SK-N-SH (cell line): Measurements from ENCODE around the gene XRN1. TPM values are rescaled to one million over a fixed set of nuclear protein-coding genes. Genes with fewer than 3 reads are reported as not detected.

ENCODE experiments used
- CTCF ChIA-PET: fragments of 300-600, 350-600 bp; formaldehyde crosslinking; extraction: SDS; loops from one replicate; lab custom pipeline; 2021; lab: Yijun Ruan, JAX
- POLR2A ChIA-PET: fragments of 350-600 bp; sonication (Branson Sonifier 250); formaldehyde crosslinking; extraction: SDS; loops from one replicate; lab custom pipeline; 2020; ENCODE audit warnings: antibody characterized with exemption, inconsistent platforms; lab: Yijun Ruan, JAX
- DNase-seq: peaks from one replicate; pipeline ENCODE4 v3.0.0; 2012
- H2AFZ ChIP-seq: fragments of 200-600 bp; sonication (generic); 2 replicates; pipeline ENCODE4 v1.8.1; 2016; ENCODE audit warnings: antibody characterized with exemption, mild to moderate bottlenecking, low read depth
- H3F3A ChIP-seq: fragments of 200-600 bp; sonication (generic); replicated peaks from 2 replicates; pipeline ENCODE3; 2016; ENCODE audit warnings: antibody characterized with exemption, mild to moderate bottlenecking; ENCODE audit not compliant: insufficient read depth
- H3K27ac ChIP-seq, 2 experiments: fragments of 200-500 bp in 1 of 2; fragments of 200-600 bp in 1 of 2; sonication (Bioruptor generic) in 1 of 2; sonication (generic), shearing (Covaris generic) in 1 of 2; 2 replicates each; pipeline versions ENCODE4 v1.5.1 to v1.6.1; 2014 to 2016; ENCODE audit warnings: low read depth in 2 of 2, inconsistent platforms in 1 of 2, low read length in 1 of 2, mild to moderate bottlenecking in 1 of 2, mixed read lengths in 1 of 2
- H3K27me3 ChIP-seq: fragments of 200-600 bp; sonication (generic), shearing (Covaris generic); 2 replicates; pipeline ENCODE4 v1.6.1; 2016; ENCODE audit warnings: mixed run types; ENCODE audit not compliant: insufficient read depth
- H3K36me3 ChIP-seq, 2 experiments: fragments of 200-500 bp in 1 of 2; fragments of 200-600 bp in 1 of 2; sonication (Bioruptor generic) in 1 of 2; sonication (generic) in 1 of 2; replicated peaks in 1 of 2; 2 replicates each; pipeline versions ENCODE3 to v1.5.1; 2014 to 2016; ENCODE audit warnings: low read length in 1 of 2, mild to moderate bottlenecking in 1 of 2; ENCODE audit not compliant: insufficient read depth in 2 of 2, control insufficient read depth in 1 of 2
- H3K4me1 ChIP-seq, 2 experiments: fragments of 200-500 bp in 1 of 2; fragments of 200-600 bp in 1 of 2; sonication (Bioruptor generic) in 1 of 2; sonication (generic), shearing (Covaris generic) in 1 of 2; 2 replicates each; pipeline versions ENCODE4 v1.5.1 to v1.6.1; 2014 to 2016; ENCODE audit warnings: low read depth in 1 of 2, low read length in 1 of 2, mixed run types in 1 of 2; ENCODE audit not compliant: insufficient read depth in 2 of 2, control insufficient read depth in 1 of 2
- H3K4me2 ChIP-seq: fragments of 200-600 bp; sonication (generic), shearing (Covaris generic); 2 replicates; pipeline ENCODE4 v1.6.1; 2017; ENCODE audit warnings: mixed run types
- H3K4me3 ChIP-seq, 2 experiments: fragments of 200-500 bp in 1 of 2; fragments of 200-600 bp in 1 of 2; sonication (Bioruptor generic) in 1 of 2; sonication (generic), shearing (Covaris generic) in 1 of 2; 2 replicates each; pipeline versions ENCODE4 v1.5.1 to v1.8.1; 2014 to 2016; ENCODE audit warnings: low read depth in 2 of 2, inconsistent platforms in 1 of 2, low read length in 1 of 2, mild to moderate bottlenecking in 1 of 2, mixed read lengths in 1 of 2, moderate library complexity in 1 of 2
- H3K79me2 ChIP-seq: fragments of 200-600 bp; sonication (generic); 2 replicates; pipeline ENCODE4 v1.8.1; 2017; ENCODE audit warnings: mild to moderate bottlenecking; ENCODE audit not compliant: insufficient read depth
- H3K9ac ChIP-seq: fragments of 200-600 bp; sonication (generic); 2 replicates; pipeline ENCODE4 v1.6.1; 2017; ENCODE audit warnings: mixed run types
- H3K9me2 ChIP-seq: fragments of 200-600 bp; sonication (generic); 2 replicates; pipeline ENCODE4 v1.6.1; 2017; ENCODE audit warnings: mixed run types
- H3K9me3 ChIP-seq: fragments of 200-600 bp; sonication (generic); 2 replicates; pipeline ENCODE4 v1.6.1; 2017; ENCODE audit warnings: mixed run types, mild to moderate bottlenecking, moderate library complexity
- H4K20me1 ChIP-seq: fragments of 200-600 bp; sonication (generic); 2 replicates; pipeline ENCODE4 v1.6.1; 2017; ENCODE audit warnings: mild to moderate bottlenecking, mixed run types; ENCODE audit not compliant: insufficient read depth
- CTCF ChIP-seq: fragments of 200-600 bp; sonication (generic); IDR thresholded peaks from 2 replicates; pipeline ENCODE4 v1.6.1; 2017; ENCODE audit warnings: antibody characterized with exemption, mild to moderate bottlenecking, moderate library complexity
- IRF3 ChIP-seq: fragments of 150-350 bp; IDR thresholded peaks from 2 replicates; pipeline ENCODE4 v1.6.1; 2016; ENCODE audit warnings: mild to moderate bottlenecking, low read depth, low read length
- MAX ChIP-seq: IDR thresholded peaks from 2 replicates; pipeline ENCODE4 v1.4.0; 2012; ENCODE audit warnings: low read depth
- MEF2A ChIP-seq: IDR thresholded peaks from 2 replicates; pipeline ENCODE4 v1.4.0; 2012; ENCODE audit warnings: low read depth, borderline replicate concordance
- MXI1 ChIP-seq: IDR thresholded peaks from 2 replicates; pipeline ENCODE4 v1.6.1; 2012; ENCODE audit warnings: mild to moderate bottlenecking, low read depth, low read length, improper control_type of control experiment
- NFIC ChIP-seq: IDR thresholded peaks from 2 replicates; pipeline ENCODE4 v1.4.0; 2012; ENCODE audit warnings: borderline replicate concordance
- PBX3 ChIP-seq: IDR thresholded peaks from 2 replicates; pipeline ENCODE4; 2012
- POLR2AphosphoS5 ChIP-seq: IDR thresholded peaks from 2 replicates; pipeline ENCODE4 v1.6.1; 2012; ENCODE audit warnings: low read depth, low read length
- RAD21 ChIP-seq: IDR thresholded peaks from 2 replicates; pipeline ENCODE4 v1.6.1; 2012; ENCODE audit warnings: mild to moderate bottlenecking, low read length
- RCOR1 ChIP-seq: fragments of 150-350 bp; IDR thresholded peaks from 2 replicates; pipeline ENCODE4 v1.6.1; 2017; ENCODE audit warnings: antibody characterized with exemption, low read length
- RFX5 ChIP-seq: IDR thresholded peaks from 2 replicates; pipeline ENCODE4 v1.6.1; 2012; ENCODE audit warnings: mild to moderate bottlenecking, improper control_type of control experiment, low read length
- SIN3A ChIP-seq: IDR thresholded peaks from 2 replicates; pipeline ENCODE4 v1.6.1; 2012; ENCODE audit warnings: low read depth, mild to moderate bottlenecking, low read length, moderate library complexity, borderline replicate concordance
- SMC3 ChIP-seq: IDR thresholded peaks from 2 replicates; pipeline ENCODE4 v1.6.1; 2012; ENCODE audit warnings: low read depth, low read length, improper control_type of control experiment
- USF2 ChIP-seq: fragments of 150-350 bp; IDR thresholded peaks from 2 replicates; pipeline ENCODE4 v1.6.1; 2017; ENCODE audit warnings: antibody characterized with exemption, low read length, low read depth, borderline replicate concordance
- WGBS: methylation state at CpG from one replicate; pipeline ENCODE4 v1.1.6; 2017; ENCODE audit warnings: low lambda C conversion rate; 5-methylcytosine and 5-hydroxymethylcytosine counted together
- polyA plus RNA-seq, 3 experiments: library from polyadenylated mRNA; depleted of rRNA; stranded (reverse); fragments of >200 nt; gene quantifications; 2 replicates each; pipeline ENCODE4 v1.2.3, GENCODE V29; 2012

XRN1 gene
- polyA plus RNA-seq, 1 of the 3 experiments (the other 2 are of a cell fraction) = 2.7 TPM

- Histone ChIP-seq H3K4me1 (no peaks in the 10 kb centered on the region), H3K27ac (no peak overlapping the region), H3K9me3 (no peaks in the 10 kb centered on the region), H3K9me2 (no peaks in the 10 kb centered on the region), H3K79me2 (no peaks in the 10 kb centered on the region), H3K4me3 (no peak overlapping the region), H3K9ac (no peak overlapping the region), H3K4me2 (no peak overlapping the region), H4K20me1 (no peaks in the 10 kb centered on the region), H2AFZ (no peak overlapping the region), H3K36me3 (no peaks in the 10 kb centered on the region), H3F3A (no peaks in the 10 kb centered on the region), H3K27me3 (no peaks in the 10 kb centered on the region)
- TF ChIP-seq SMC3 (no peak), MXI1 (no peak), RAD21 (no peak), NFIC (no peak), PBX3 (no peak), RCOR1 (no peak), RFX5 (no peak), MAX (no peak), SIN3A (no peak)
- no peak for DNase-seq
- ChIA-PET CTCF (interaction anchor here (0.9 to 1.1 kb wide), 2 partner anchors 16 to 171 kb away, joined by 3 to 5 read pairs; no protein-coding TSS in a partner anchor), POLR2A (no interaction called here)
- 55% methylated on average over 1 of the region's 1 CpG for WGBS
These were observed 151.3 kb downstream of the XRN1 start for GRCh38 chr3:142296507-142296906.

- Histone ChIP-seq H3K9ac (no peak overlapping the region), H3K27ac (no peak overlapping the region), H4K20me1 (no peaks in the 10 kb centered on the region), H3K27me3 (no peaks in the 10 kb centered on the region), H3K36me3 (no peaks in the 10 kb centered on the region), H2AFZ (no peak overlapping the region), H3K4me1 (no peaks in the 10 kb centered on the region), H3K4me3 (no peak overlapping the region), H3K9me2 (no peaks in the 10 kb centered on the region), H3K79me2 (no peaks in the 10 kb centered on the region), H3K4me2 (no peak overlapping the region), H3F3A (no peaks in the 10 kb centered on the region), H3K9me3 (no peaks in the 10 kb centered on the region; the same call in 1 of the 2 replicates)
- TF ChIP-seq USF2 = no peak
- no peak for TF ChIP-seq CTCF
- no peak for TF ChIP-seq IRF3
- TF ChIP-seq POLR2AphosphoS5 = no peak
- no peak for TF ChIP-seq MEF2A
- DNase-seq = no peak
- WGBS = 57% methylated on average over 5 of the region's 5 CpGs
- ChIA-PET POLR2A (no interaction called here), CTCF (no interaction called here)
These were observed 159.8 kb downstream of the XRN1 start for GRCh38 chr3:142287866-142288638.
